Astrocyte (in vitro differentiated cells and primary cell): Measurements from ENCODE around the gene OR52K2.

Experiments used
- CTCF ChIP-seq: IDR thresholded peaks from 2 replicates; pipeline ENCODE4 v1.5.1; 2011; ENCODE audit warnings: low read depth, mild to moderate bottlenecking, inconsistent platforms, low read length, moderate library complexity; ENCODE audit not compliant: insufficient read depth
- EZH2 ChIP-seq: IDR thresholded peaks from 2 replicates; pipeline ENCODE4 v1.6.1; 2012; ENCODE audit warnings: mild to moderate bottlenecking, low read length, inconsistent platforms; ENCODE audit not compliant: insufficient read depth

- TF ChIP-seq CTCF (no peak), EZH2 (no peak)
Measured at GRCh38 chr11:4464216-4465159, 15.4 kb downstream of the OR52K2 start.
